Endothelial cell of umbilical vein (primary cell): ENCODE measurements around the gene SUSD2. TPM values are rescaled to one million over a fixed set of nuclear protein-coding genes. Genes with fewer than 3 reads are reported as not detected.

Experiments
- BruUV-seq: library from RNA; stranded (reverse); fragments of 400-500 nt; replicated peaks from 2 replicates; lab custom pipeline; 2021; lab: Mats Ljungman, UMichigan
- CTCF ChIA-PET: fragments of 300-600, 350-600 bp; sonication (Branson Sonifier 250); formaldehyde crosslinking; loops from one replicate; lab custom pipeline; 2021; ENCODE audit warnings: antibody characterized with exemption, inconsistent platforms; lab: Charles Lee
- POLR2A ChIA-PET: fragments of 300-600, 350-600 bp; sonication (Branson Sonifier 250); formaldehyde crosslinking; loops from one replicate; lab custom pipeline; 2021; ENCODE audit warnings: antibody characterized with exemption, inconsistent platforms; lab: Charles Lee
- DNase-seq: peaks from one replicate; pipeline ENCODE4 v3.0.0-alpha.2; 2011; ENCODE audit warnings: low read depth, low spot score
- FAIRE-seq: peaks from 2 replicates; lab custom pipeline; 2011; peaks lifted over from hg19 to GRCh38; lab: Jason Lieb, UNC
- H2AFZ ChIP-seq: 2 replicates; pipeline ENCODE4 v1.6.0; 2012; ENCODE audit warnings: low read depth, low read length, control low read depth, inconsistent platforms
- H3K27ac ChIP-seq: 2 replicates; pipeline ENCODE4 v1.5.1; 2011; ENCODE audit warnings: low read depth, mild to moderate bottlenecking, control low read depth, low read length, moderate library complexity; ENCODE audit not compliant: insufficient read depth
- H3K27me3 ChIP-seq, 2 experiments: 2 replicates each; pipeline versions ENCODE4 v1.6.0 to v1.6.1; 2011; ENCODE audit warnings: low read length in 2 of 2, mixed read lengths in 1 of 2; ENCODE audit not compliant: control insufficient read depth in 2 of 2, insufficient read depth in 2 of 2
- H3K36me3 ChIP-seq, 2 experiments: 2 replicates in 1 of 2; 3 replicates in 1 of 2; pipeline ENCODE4 v1.5.1; 2011; ENCODE audit warnings: low read length in 2 of 2, mild to moderate bottlenecking in 1 of 2, moderate library complexity in 1 of 2; ENCODE audit not compliant: control insufficient read depth in 2 of 2, insufficient read depth in 2 of 2; ENCODE audit errors: extremely low read depth in 1 of 2
- H3K4me1 ChIP-seq: 3 replicates; pipeline ENCODE4 v1.5.1; 2011; ENCODE audit warnings: mild to moderate bottlenecking, low read length; ENCODE audit not compliant: control insufficient read depth, insufficient read depth; ENCODE audit errors: extremely low read depth
- H3K4me2 ChIP-seq: 2 replicates; pipeline ENCODE4 v1.6.1; 2011; ENCODE audit warnings: low read length, control low read depth, mixed read lengths; ENCODE audit not compliant: insufficient read depth
- H3K4me3 ChIP-seq, 3 experiments: fragments of 200-600 bp in 1 of 3; sonication (generic), shearing (Covaris generic) in 1 of 3; replicated peaks in 1 of 3; 2 replicates each; pipeline ENCODE4 v1.5.1; 2011 to 2016; ENCODE audit warnings: control low read depth in 3 of 3, low read length in 3 of 3, mild to moderate bottlenecking in 2 of 3, inconsistent platforms in 1 of 3, low read depth in 1 of 3, moderate library complexity in 1 of 3; ENCODE audit not compliant: insufficient read depth in 1 of 3
- H3K79me2 ChIP-seq: 2 replicates; pipeline ENCODE4 v1.6.0; 2012; ENCODE audit warnings: low read length, inconsistent platforms; ENCODE audit not compliant: control insufficient read depth, insufficient read depth
- H3K9ac ChIP-seq: replicated peaks from 2 replicates; pipeline ENCODE3; 2011; ENCODE audit warnings: low read length, control low read depth; ENCODE audit not compliant: insufficient read depth; ENCODE audit errors: extremely low read depth
- H3K9me1 ChIP-seq: replicated peaks from 3 replicates; pipeline ENCODE4 v1.6.0; 2011; ENCODE audit warnings: mild to moderate bottlenecking, low read length; ENCODE audit not compliant: control insufficient read depth, insufficient read depth; ENCODE audit errors: extremely low read depth
- H3K9me3 ChIP-seq: replicated peaks from 2 replicates; pipeline ENCODE4 v1.5.1; 2012; ENCODE audit warnings: low read length, inconsistent platforms; ENCODE audit not compliant: control insufficient read depth, insufficient read depth
- H4K20me1 ChIP-seq: replicated peaks from 2 replicates; pipeline ENCODE3; 2011; ENCODE audit warnings: mild to moderate bottlenecking, low read length; ENCODE audit not compliant: control insufficient read depth, insufficient read depth; ENCODE audit errors: extremely low read depth
- CTCF ChIP-seq, 2 donors: IDR thresholded peaks; 1 replicate in 1 of 2; 2 replicates in 1 of 2; pipeline ENCODE4 v1.5.1; 2011; ENCODE audit warnings: low read length in 2 of 2, mild to moderate bottlenecking in 2 of 2, moderate library complexity in 2 of 2, control low read depth in 1 of 2, inconsistent platforms in 1 of 2, low read depth in 1 of 2; ENCODE audit not compliant: insufficient read depth in 1 of 2; ENCODE audit errors: extremely low read depth in 1 of 2
- EZH2 ChIP-seq: IDR thresholded peaks from 2 replicates; pipeline ENCODE4 v1.6.1; 2012; ENCODE audit warnings: borderline replicate concordance, low read depth, mild to moderate bottlenecking, moderate library complexity, low read length, inconsistent platforms; ENCODE audit not compliant: severe bottlenecking
- FOS ChIP-seq: IDR thresholded peaks from 2 replicates; pipeline ENCODE4 v1.6.1; 2011; ENCODE audit warnings: mild to moderate bottlenecking, low read length, moderate library complexity, borderline replicate concordance; ENCODE audit not compliant: insufficient read depth
- JUN ChIP-seq: IDR thresholded peaks from 2 replicates; pipeline ENCODE4 v1.6.1; 2011; ENCODE audit warnings: borderline replicate concordance, low read depth; ENCODE audit not compliant: insufficient read length, insufficient read depth
- MAX ChIP-seq: IDR thresholded peaks from 2 replicates; pipeline ENCODE4 v1.6.1; 2011; ENCODE audit not compliant: insufficient read depth, insufficient read length
- MYC ChIP-seq: IDR thresholded peaks from one replicate; pipeline ENCODE4 v1.6.1; 2011; ENCODE audit warnings: mild to moderate bottlenecking, low read depth, low read length
- POLR2A ChIP-seq: IDR thresholded peaks from 2 replicates; pipeline ENCODE4 v1.6.1; 2012; ENCODE audit warnings: low read depth, mild to moderate bottlenecking, control low read depth, low read length
- dilution Hi-C: fragments of 300-500 bp; cut with MboI; formaldehyde crosslinking; loops from one replicate; pipeline ENCODE4 v1.15.0; 2019; ENCODE audit warnings: low sequenced_read_pairs; ENCODE audit not compliant: extremely low pct_ligation_motif_present
- intact Hi-C: fragments of 100-400 bp; cut with micrococcal nuclease; formaldehyde crosslinking; loops from one replicate; pipeline ENCODE4 v1.10.0; 2022
- polyA plus RNA-seq, 4 experiments: library from polyadenylated mRNA; depleted of rRNA in 3 of 4; stranded (reverse) in 3 of 4; unstranded in 1 of 4; fragments of >200 nt; gene quantifications; 2 replicates each; pipeline versions ENCODE4 v1.2.1 to v1.2.3, GENCODE V29; 2011 to 2012; ENCODE audit warnings: missing spikeins in 1 of 4
- total RNA-seq: library from RNA; stranded (reverse); gene quantifications from 2 replicates; pipeline ENCODE4 v1.2.3, GENCODE V29; 2021

Gene SUSD2
- total and polyA plus RNA-seq, 2 donors (not counting 3 experiments of a cell fraction or from before 2014, with no cell fraction given): 0.26 to 0.27 TPM

DNA sequence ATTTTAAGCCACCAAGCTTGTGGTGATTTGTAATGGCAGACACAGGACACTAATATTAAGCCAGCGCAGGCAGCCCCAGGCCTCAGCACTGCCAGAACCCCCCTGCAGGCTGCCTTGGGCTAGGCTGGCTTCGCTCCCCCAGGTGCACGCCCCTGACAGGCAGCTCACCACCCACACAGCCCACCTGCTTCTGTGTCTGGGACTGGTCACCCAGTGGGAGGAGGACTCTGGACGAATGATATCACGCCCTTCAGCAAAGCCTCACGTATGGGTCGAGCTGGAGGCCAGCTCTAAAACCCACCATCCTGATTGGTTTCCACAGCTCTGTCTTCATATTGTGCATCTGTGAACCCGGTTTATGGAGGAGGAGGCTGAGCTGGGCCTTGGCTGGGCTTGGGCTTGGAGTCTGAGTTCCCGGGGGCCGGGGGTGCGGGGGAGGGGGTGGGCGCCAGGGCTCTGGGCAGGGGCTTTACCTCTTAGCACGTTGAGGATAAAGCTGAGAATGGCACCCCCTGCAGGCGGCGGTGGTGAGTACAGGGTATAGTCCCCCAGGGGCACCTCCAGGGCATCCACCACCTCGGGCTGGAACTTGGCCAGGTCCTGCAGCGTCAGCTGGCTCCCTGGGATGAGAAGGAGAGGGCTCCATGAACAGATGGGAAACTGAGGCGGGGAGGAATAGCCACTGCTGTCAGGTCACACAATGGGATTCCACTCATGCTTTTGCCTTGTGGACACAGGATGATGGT lies 49.8 kb downstream of the SUSD2 start:
- H3K9me3 ChIP-seq: no peaks in the 10 kb centered on the region
- peaks cover 0 to 9% of the 10 kb centered on the region in 2 experiments for H3K36me3 ChIP-seq
- H3K27ac ChIP-seq: no peak overlapping the region
- no peaks in the 10 kb centered on the region for H3K9me1 ChIP-seq
- CTCF ChIA-PET: interaction anchor here (0.9 to 5.1 kb wide), 14 partner anchors 9 to 74 kb away, joined by 3 to 71 read pairs (median 8); partner anchors contain the start of gene GGT5
- H3K9ac ChIP-seq: no peak overlapping the region
- no peak overlapping the region for H3K4me3 ChIP-seq
- dilution Hi-C loops (no loop called here), intact Hi-C loops (no loop called here)
- TF ChIP-seq CTCF (IDR thresholded peaks at IDR 0.05; ENCODE audit: extremely low read depth in 1 of 2, insufficient read depth in 1 of 2, low read depth in 1 of 2, low read length in 2 of 2): peak; percentile 21 to 38
- TF ChIP-seq JUN: no peak
- FAIRE-seq (peak; percentile 52), DNase-seq (peak; percentile 18)
- no peak overlapping the region for H3K4me2 ChIP-seq
- H3K79me2 ChIP-seq: peaks cover 18% of the 10 kb centered on the region
- no peaks in the 10 kb centered on the region for H3K27me3 ChIP-seq
- H4K20me1 ChIP-seq: no peaks in the 10 kb centered on the region
- POLR2A ChIA-PET: no interaction called here
- no peaks in the 10 kb centered on the region for H3K4me1 ChIP-seq
- H2AFZ ChIP-seq: no peak overlapping the region
- BruUV-seq: no TSS peak

DNA sequence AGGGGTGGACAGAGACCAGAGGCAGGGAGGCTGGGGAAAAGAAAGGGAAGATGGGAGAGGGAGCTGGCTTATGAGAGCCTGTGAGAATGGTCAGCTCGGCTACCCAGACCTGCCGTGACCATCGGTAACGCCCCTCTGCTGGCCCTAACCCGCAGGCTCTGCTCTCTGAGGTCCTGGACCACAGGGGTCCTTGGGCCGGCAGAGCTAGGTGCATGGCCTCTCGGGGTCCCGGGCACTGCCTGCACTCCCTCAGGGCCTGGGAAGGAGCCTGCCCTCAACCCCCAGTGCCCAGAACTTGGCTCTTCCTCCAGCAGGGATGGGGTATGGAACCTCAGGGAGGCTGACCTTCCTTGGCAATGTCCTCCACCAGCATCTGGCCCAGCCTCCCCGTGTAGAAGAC lies 50.4 kb downstream of the SUSD2 start:
- dilution Hi-C loops (no loop called here), intact Hi-C loops (no loop called here)
- DNase-seq: no peak
- no peaks in the 10 kb centered on the region for H3K27me3 ChIP-seq
- H3K4me2 ChIP-seq: no peak overlapping the region
- no peak overlapping the region for H2AFZ ChIP-seq
- no peaks in the 10 kb centered on the region for H3K9me3 ChIP-seq
- H4K20me1 ChIP-seq: no peaks in the 10 kb centered on the region
- H3K27ac ChIP-seq: no peak overlapping the region
- H3K9ac ChIP-seq: no peak overlapping the region
- no peak for FAIRE-seq
- no TSS peak for BruUV-seq
- ChIA-PET POLR2A (interaction anchor here (0.6 kb wide), 1 partner anchor 219 kb away, joined by 5 read pairs; no protein-coding TSS in a partner anchor), CTCF (interaction anchor here (1.0 to 5.1 kb wide), 11 partner anchors 9 to 74 kb away, joined by 3 to 71 read pairs (median 10); partner anchors contain the start of gene GGT5)
- peaks cover 23% of the 10 kb centered on the region for H3K79me2 ChIP-seq
- H3K4me3 ChIP-seq: no peak overlapping the region
- H3K9me1 ChIP-seq: no peaks in the 10 kb centered on the region
- TF ChIP-seq MAX (no peak), EZH2 (no peak), FOS (no peak), MYC (no peak), POLR2A (no peak)
- H3K36me3 ChIP-seq: peaks cover 0 to 4% of the 10 kb centered on the region in 2 experiments
- H3K4me1 ChIP-seq: no peaks in the 10 kb centered on the region
